Astrocyte of the spinal cord (primary cell): Measurements from ENCODE around the gene IL6ST.
"Not testable (repeated sequence)": the region's sequence is repeated elsewhere in the genome, so short reads cannot be mapped to it uniquely, and the experiment has no call there.

ENCODE experiments used
- DNase-seq: peaks from one replicate; pipeline ENCODE4 v3.0.0; 2011; ENCODE audit warnings: low read depth, low spot score
- H3K4me3 ChIP-seq: 2 replicates; pipeline ENCODE4 v1.5.1; 2011; ENCODE audit warnings: low read depth, mild to moderate bottlenecking, low read length, moderate library complexity
- CTCF ChIP-seq: IDR thresholded peaks from 2 replicates; pipeline ENCODE4 v1.5.1; 2012; ENCODE audit warnings: low read depth, mild to moderate bottlenecking, low read length, inconsistent platforms
- in situ Hi-C: cut with HindIII; loops from 2 replicates; pipeline ENCODE4 v1.10.0; 2017; ENCODE audit warnings: low sequenced_read_pairs

IL6ST gene

GRCh38 chr5:55994495-55994997 lies at the start of gene IL6ST:
TSS of gene IL6ST (minus strand) at chr5:55994963. CDS start at chr5:55976278, 18,685 bp downstream.
- DNase-seq = peak; percentile 56
- H3K4me3 ChIP-seq = peak within 1 kb of the TSS; percentile 59
- in situ Hi-C loops = no loop called here
- TF ChIP-seq CTCF = no peak

- no peak for DNase-seq
- in situ Hi-C loops = no loop called here
- no peak overlapping the region for H3K4me3 ChIP-seq
- TF ChIP-seq CTCF = no peak
Measured at GRCh38 chr5:56039985-56040384, 45.2 kb upstream of the IL6ST start.

GRCh38 chr5:56038206-56038605 lies 43.4 kb upstream of the IL6ST start:
- DNase-seq, in situ Hi-C loops, H3K4me3 ChIP-seq: not testable (repeated sequence)

- no peak for DNase-seq
- no peak for TF ChIP-seq CTCF
- in situ Hi-C loops = no loop called here
- no peak overlapping the region for H3K4me3 ChIP-seq
Measured at GRCh38 chr5:56037531-56038010, 42.8 kb upstream of the IL6ST start.

GRCh38 chr5:56035394-56035793 lies 40.6 kb upstream of the IL6ST start:
- in situ Hi-C loops, DNase-seq, H3K4me3 ChIP-seq: not testable (repeated sequence)

- H3K4me3 ChIP-seq, DNase-seq, in situ Hi-C loops: not testable (repeated sequence)
Measured at GRCh38 chr5:56029871-56030630, 35.3 kb upstream of the IL6ST start.

- no peak for TF ChIP-seq CTCF
- no peak overlapping the region for H3K4me3 ChIP-seq
- no peak for DNase-seq
- in situ Hi-C loops = no loop called here
Measured at GRCh38 chr5:56029457-56029856, 34.7 kb upstream of the IL6ST start.

GRCh38 chr5:56028708-56029107 lies 33.9 kb upstream of the IL6ST start:
- TF ChIP-seq CTCF = no peak
- no peak overlapping the region for H3K4me3 ChIP-seq
- no peak for DNase-seq
- in situ Hi-C loops = no loop called here
